Measurements from ENCODE around the gene TH.

The TH gene

GRCh38 chr11:2160736-2161259 lies 10.8 kb downstream of the TH start, which contains the start of gene INS:
Gene INS (minus strand): TSS chr11:2161209. CDS start chr11:2160971, 238 bp downstream.
- no peak for DNase-seq (ENCODE audit: insufficient read length)
- TF ChIP-seq TAF1 (IDR thresholded peaks at IDR 0.05; ENCODE audit: borderline replicate concordance, low read depth, low read length) = no peak
- no peak for TF ChIP-seq POLR2AphosphoS5 (IDR thresholded peaks at IDR 0.05; ENCODE audit: low read depth, low read length)
- TF ChIP-seq POLR2A (IDR thresholded peaks at IDR 0.05; ENCODE audit: low read depth, low read length) = no peak
- no peak for FAIRE-seq

GRCh38 chr11:2159536-2160413 lies 11.8 kb downstream of the TH start:
- FAIRE-seq = no peak
- TF ChIP-seq POLR2AphosphoS5 (IDR thresholded peaks at IDR 0.05; ENCODE audit: low read depth, low read length) (no peak), POLR2A (IDR thresholded peaks at IDR 0.05; ENCODE audit: low read depth, low read length) (no peak), TAF1 (IDR thresholded peaks at IDR 0.05; ENCODE audit: borderline replicate concordance, low read depth, low read length) (no peak)

GRCh38 chr11:2158966-2159365 lies 12.6 kb downstream of the TH start:
- DNase-seq (ENCODE audit: insufficient read length) (no peak), FAIRE-seq (no peak)
- TF ChIP-seq POLR2AphosphoS5 (IDR thresholded peaks at IDR 0.05; ENCODE audit: low read depth, low read length) (no peak), POLR2A (IDR thresholded peaks at IDR 0.05; ENCODE audit: low read depth, low read length) (no peak), TAF1 (IDR thresholded peaks at IDR 0.05; ENCODE audit: borderline replicate concordance, low read depth, low read length) (no peak)

More at GRCh38 chr11:2159536-2160413, 11.8 kb downstream of the TH start:
- DNase-seq (ENCODE audit: insufficient read length) = no peak

GRCh38 chr11:2158296-2158737 lies 13.3 kb downstream of the TH start:
- FAIRE-seq = no peak
- no peak for DNase-seq (ENCODE audit: insufficient read length)
- TF ChIP-seq POLR2AphosphoS5 (IDR thresholded peaks at IDR 0.05; ENCODE audit: low read depth, low read length) = no peak
- no peak for TF ChIP-seq POLR2A (IDR thresholded peaks at IDR 0.05; ENCODE audit: low read depth, low read length)
- no peak for TF ChIP-seq TAF1 (IDR thresholded peaks at IDR 0.05; ENCODE audit: borderline replicate concordance, low read depth, low read length)

- TF ChIP-seq POLR2A (IDR thresholded peaks at IDR 0.05; ENCODE audit: low read depth, low read length) (no peak), TAF1 (IDR thresholded peaks at IDR 0.05; ENCODE audit: borderline replicate concordance, low read depth, low read length) (no peak), POLR2AphosphoS5 (IDR thresholded peaks at IDR 0.05; ENCODE audit: low read depth, low read length) (no peak)
- no peak for DNase-seq (ENCODE audit: insufficient read length)
- FAIRE-seq = no peak
These were observed 14.1 kb downstream of the TH start for GRCh38 chr11:2157294-2158040.

- peak; percentile 89 for FAIRE-seq
- no peak for TF ChIP-seq POLR2A (IDR thresholded peaks at IDR 0.05; ENCODE audit: low read depth, low read length)
- no peak for TF ChIP-seq TAF1 (IDR thresholded peaks at IDR 0.05; ENCODE audit: borderline replicate concordance, low read depth, low read length)
- TF ChIP-seq POLR2AphosphoS5 (IDR thresholded peaks at IDR 0.05; ENCODE audit: low read depth, low read length) = no peak
- peak; percentile 74 for DNase-seq (ENCODE audit: insufficient read length)
These were observed 15.0 kb downstream of the TH start for GRCh38 chr11:2156416-2157182.

- no peak for TF ChIP-seq POLR2A (IDR thresholded peaks at IDR 0.05; ENCODE audit: low read depth, low read length)
- no peak for TF ChIP-seq POLR2AphosphoS5 (IDR thresholded peaks at IDR 0.05; ENCODE audit: low read depth, low read length)
- no peak for TF ChIP-seq TAF1 (IDR thresholded peaks at IDR 0.05; ENCODE audit: borderline replicate concordance, low read depth, low read length)
- FAIRE-seq (no peak), DNase-seq (ENCODE audit: insufficient read length) (no peak)
These were observed 16.1 kb downstream of the TH start for GRCh38 chr11:2155511-2155910.

- DNase-seq (ENCODE audit: insufficient read length) (no peak), FAIRE-seq (no peak)
- no peak for TF ChIP-seq POLR2A (IDR thresholded peaks at IDR 0.05; ENCODE audit: low read depth, low read length)
- TF ChIP-seq TAF1 (IDR thresholded peaks at IDR 0.05; ENCODE audit: borderline replicate concordance, low read depth, low read length) = no peak
- TF ChIP-seq POLR2AphosphoS5 (IDR thresholded peaks at IDR 0.05; ENCODE audit: low read depth, low read length) = no peak
These were observed 16.7 kb downstream of the TH start for GRCh38 chr11:2154889-2155288.

GRCh38 chr11:2154195-2154585 lies 17.4 kb downstream of the TH start:
- TF ChIP-seq TAF1 (IDR thresholded peaks at IDR 0.05; ENCODE audit: borderline replicate concordance, low read depth, low read length) (no peak), POLR2A (IDR thresholded peaks at IDR 0.05; ENCODE audit: low read depth, low read length) (no peak), POLR2AphosphoS5 (IDR thresholded peaks at IDR 0.05; ENCODE audit: low read depth, low read length) (no peak)
- no peak for FAIRE-seq

GRCh38 chr11:2153581-2154194 lies 17.9 kb downstream of the TH start:
- FAIRE-seq = no peak
- TF ChIP-seq TAF1 (IDR thresholded peaks at IDR 0.05; ENCODE audit: borderline replicate concordance, low read depth, low read length) (no peak), POLR2A (IDR thresholded peaks at IDR 0.05; ENCODE audit: low read depth, low read length) (no peak), POLR2AphosphoS5 (IDR thresholded peaks at IDR 0.05; ENCODE audit: low read depth, low read length) (no peak)
- no peak for DNase-seq (ENCODE audit: insufficient read length)

More at GRCh38 chr11:2154195-2154585, 17.4 kb downstream of the TH start:
- no peak for DNase-seq (ENCODE audit: insufficient read length)
